Measurements from ENCODE around the gene ABHD14A.

The ABHD14A gene

GRCh38 chr3:52004163-52004787, 29.4 kb downstream of the ABHD14A start:
- H2AFZ ChIP-seq, result no peak overlapping the region
- H3K4me2 ChIP-seq (ENCODE audit: low read length), result no peak overlapping the region
- no peaks in the 10 kb centered on the region for H3K79me2 ChIP-seq
- H3K36me3 ChIP-seq (ENCODE audit: control insufficient read depth, insufficient read depth, low read length), result no peaks in the 10 kb centered on the region
- H3K9ac ChIP-seq, result no peak overlapping the region
- H3K4me1 ChIP-seq, result peaks cover 13% of the 10 kb centered on the region
- H3K27ac ChIP-seq, result no peak overlapping the region
- no peak for TF ChIP-seq CTCF (IDR thresholded peaks at IDR 0.05)
- H3K27me3 ChIP-seq (ENCODE audit: control insufficient read depth, insufficient read depth, low read length), result no peaks in the 10 kb centered on the region
- no peak overlapping the region for H3K4me3 ChIP-seq (ENCODE audit: low read depth, low read length)
- H3K9me3 ChIP-seq (ENCODE audit: control insufficient read depth, low read length), result no peaks in the 10 kb centered on the region

- TF ChIP-seq CTCF (IDR thresholded peaks at IDR 0.05), result no peak
- H3K9ac ChIP-seq, result no peak overlapping the region
- H3K4me2 ChIP-seq (ENCODE audit: low read length), result no peak overlapping the region
- no peaks in the 10 kb centered on the region for H3K79me2 ChIP-seq
- no peaks in the 10 kb centered on the region for H3K27me3 ChIP-seq (ENCODE audit: control insufficient read depth, insufficient read depth, low read length)
- H3K4me3 ChIP-seq (ENCODE audit: low read depth, low read length), result no peak overlapping the region
- H2AFZ ChIP-seq, result peak overlapping the region; percentile 81
- H3K4me1 ChIP-seq, result peaks cover 13% of the 10 kb centered on the region
- no peaks in the 10 kb centered on the region for H3K36me3 ChIP-seq (ENCODE audit: control insufficient read depth, insufficient read depth, low read length)
- H3K27ac ChIP-seq, result no peak overlapping the region
- no peaks in the 10 kb centered on the region for H3K9me3 ChIP-seq (ENCODE audit: control insufficient read depth, low read length)
Observed at GRCh38 chr3:52004906-52005395, 30.1 kb downstream of the ABHD14A start.

- no peaks in the 10 kb centered on the region for H3K27me3 ChIP-seq (ENCODE audit: control insufficient read depth, insufficient read depth, low read length)
- no peaks in the 10 kb centered on the region for H3K36me3 ChIP-seq (ENCODE audit: control insufficient read depth, insufficient read depth, low read length)
- peak overlapping the region; percentile 81 for H2AFZ ChIP-seq
- TF ChIP-seq CTCF (IDR thresholded peaks at IDR 0.05), result no peak
- H3K9me3 ChIP-seq (ENCODE audit: control insufficient read depth, low read length), result no peaks in the 10 kb centered on the region
- H3K4me3 ChIP-seq (ENCODE audit: low read depth, low read length), result no peak overlapping the region
- H3K9ac ChIP-seq, result no peak overlapping the region
- H3K4me1 ChIP-seq, result peaks cover 13% of the 10 kb centered on the region
- no peaks in the 10 kb centered on the region for H3K79me2 ChIP-seq
- H3K4me2 ChIP-seq (ENCODE audit: low read length), result no peak overlapping the region
- H3K27ac ChIP-seq, result peak overlapping the region; percentile 6
Observed at GRCh38 chr3:52005571-52005986, 30.7 kb downstream of the ABHD14A start.

- peak overlapping the region; percentile 81 for H2AFZ ChIP-seq
- no peak overlapping the region for H3K4me2 ChIP-seq (ENCODE audit: low read length)
- no peaks in the 10 kb centered on the region for H3K9me3 ChIP-seq (ENCODE audit: control insufficient read depth, low read length)
- H3K27me3 ChIP-seq (ENCODE audit: control insufficient read depth, insufficient read depth, low read length), result no peaks in the 10 kb centered on the region
- no peak overlapping the region for H3K27ac ChIP-seq
- H3K36me3 ChIP-seq (ENCODE audit: control insufficient read depth, insufficient read depth, low read length), result no peaks in the 10 kb centered on the region
- no peak overlapping the region for H3K4me3 ChIP-seq (ENCODE audit: low read depth, low read length)
- TF ChIP-seq CTCF (IDR thresholded peaks at IDR 0.05), result no peak
- H3K4me1 ChIP-seq, result peaks cover 13% of the 10 kb centered on the region
- H3K79me2 ChIP-seq, result no peaks in the 10 kb centered on the region
- H3K9ac ChIP-seq, result no peak overlapping the region
Observed at GRCh38 chr3:52006017-52006819, 31.4 kb downstream of the ABHD14A start.

All from parathyroid adenoma (tissue), 2 donors.